GM21526 (cell line): ENCODE results near the gene SLC16A6.
"Not testable (repeated sequence)": the region's sequence is repeated elsewhere in the genome, so short reads cannot be mapped to it uniquely, and the experiment has no call there.

Experiments
- ATAC-seq: cut with Tn5 transposase; IDR thresholded peaks from one replicate; pipeline ENCODE4 v1.9.1; 2021; ENCODE audit warnings: moderate library complexity; ENCODE audit not compliant: unreplicated experiment, low FRiP score

The SLC16A6 gene

DNA sequence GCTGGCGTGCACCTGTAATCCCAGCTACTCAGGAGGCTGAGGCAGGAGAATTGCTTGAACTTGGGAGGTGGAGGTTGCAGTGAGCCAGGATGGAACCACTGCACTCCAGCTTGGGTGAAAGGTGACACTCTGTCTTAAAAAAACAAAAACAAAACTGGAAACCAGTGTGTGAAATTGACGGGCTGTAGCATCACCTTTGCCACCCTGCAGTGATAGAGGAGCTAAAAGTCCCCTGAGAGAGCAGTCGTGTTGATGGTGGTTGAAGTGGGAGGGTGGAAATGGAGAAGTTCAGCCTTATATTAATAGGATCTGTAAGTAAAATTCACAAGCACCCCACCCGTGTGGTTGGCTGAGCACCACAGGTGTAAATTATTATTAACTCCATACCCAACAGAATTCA, 65.9 kb downstream of the SLC16A6 start:
- ATAC-seq, result not testable (repeated sequence)

DNA sequence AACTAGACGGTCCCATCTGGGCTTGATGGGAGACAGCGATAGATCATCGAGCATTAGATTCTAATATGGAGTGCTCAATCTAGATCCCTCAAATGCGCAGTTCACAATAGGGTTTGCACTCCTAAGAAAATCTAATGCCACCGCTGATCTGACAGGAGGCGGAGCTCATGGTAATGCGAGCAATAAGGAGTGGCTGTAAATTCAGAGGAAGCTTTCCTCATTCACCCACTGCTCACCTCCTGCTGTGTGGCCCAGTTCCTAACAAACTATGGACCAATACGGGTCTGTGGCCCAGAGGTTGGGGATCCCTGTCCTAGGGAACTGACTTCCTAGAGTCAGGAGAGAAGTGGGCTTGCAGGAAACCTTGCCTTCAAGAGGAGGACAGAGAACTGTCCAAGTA, 68.3 kb downstream of the SLC16A6 start:
- no peak for ATAC-seq

DNA sequence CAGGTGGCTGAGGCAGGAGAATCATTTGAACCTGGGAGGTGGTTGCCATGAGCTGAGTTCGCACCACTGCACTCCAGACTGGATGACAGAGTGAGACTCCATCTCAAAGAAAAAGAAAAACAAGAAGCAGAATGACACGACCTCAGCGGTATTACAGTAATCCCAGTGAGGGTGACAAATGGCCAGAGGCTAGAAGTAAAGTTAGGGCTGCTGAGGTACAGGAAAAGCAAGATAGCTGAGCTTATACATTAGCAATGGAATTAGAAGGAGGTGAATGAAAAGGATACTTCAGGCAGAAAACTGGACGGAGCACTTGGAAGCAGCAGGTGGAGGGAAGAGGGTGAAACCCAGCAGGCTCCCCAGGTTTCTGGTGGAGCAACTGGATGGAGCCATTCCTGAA, 69.1 kb downstream of the SLC16A6 start:
- ATAC-seq, result no peak

- ATAC-seq, result not testable (repeated sequence)
These were observed 70.1 kb downstream of the SLC16A6 start for GRCh38 chr17:68220786-68221185.

DNA sequence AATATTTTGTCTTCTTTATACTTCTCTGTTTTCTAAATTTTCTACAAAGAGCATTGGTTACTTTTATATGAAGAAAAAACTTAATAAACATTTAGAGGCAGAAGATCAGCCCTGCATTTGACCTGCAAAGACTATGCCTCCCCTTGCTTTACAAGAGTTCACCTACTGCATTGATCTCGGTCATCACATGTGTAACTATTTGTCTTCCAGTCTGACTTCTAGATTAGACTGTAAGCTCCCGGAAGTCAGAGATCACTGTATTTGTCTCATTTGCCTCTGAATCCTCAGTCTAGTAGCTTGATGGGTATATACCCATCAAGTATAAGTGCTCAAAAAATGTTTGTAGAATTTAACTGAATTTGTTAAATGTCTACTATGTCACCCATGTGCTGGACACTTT, 70.7 kb downstream of the SLC16A6 start:
- ATAC-seq, result not testable (repeated sequence)

GRCh38 chr17:68219429-68219828, 71.5 kb downstream of the SLC16A6 start:
- ATAC-seq, result not testable (repeated sequence)
